Parathyroid adenoma (tissue), 2 donors: ENCODE results near the gene DHX35.

Experiments
- H2AFZ ChIP-seq: fragments of 300-600 bp; sonication (generic); one replicate; pipeline ENCODE4 v1.7.0; 2017; ENCODE audit warnings: antibody characterized with exemption, mild to moderate bottlenecking
- H3K27ac ChIP-seq: fragments of 300-600 bp; sonication (generic); one replicate; pipeline ENCODE4 v1.7.0; 2017
- H3K27me3 ChIP-seq: fragments of 300-600 bp; sonication (generic); one replicate; pipeline ENCODE4 v1.7.0; 2017; ENCODE audit warnings: low read length; ENCODE audit not compliant: control insufficient read depth, insufficient read depth
- H3K36me3 ChIP-seq: fragments of 300-600 bp; sonication (generic); one replicate; pipeline ENCODE4 v1.7.0; 2017; ENCODE audit warnings: low read length; ENCODE audit not compliant: control insufficient read depth, insufficient read depth
- H3K4me1 ChIP-seq: fragments of 300-600 bp; sonication (generic); one replicate; pipeline ENCODE4 v1.7.0; 2017; ENCODE audit warnings: control low read depth
- H3K4me2 ChIP-seq: fragments of 300-600 bp; sonication (generic); one replicate; pipeline ENCODE4 v1.7.0; 2017; ENCODE audit warnings: low read length
- H3K4me3 ChIP-seq: fragments of 300-600 bp; sonication (generic); one replicate; pipeline ENCODE4 v1.7.0; 2017; ENCODE audit warnings: low read depth, low read length
- H3K79me2 ChIP-seq: fragments of 300-600 bp; sonication (generic); one replicate; pipeline ENCODE4 v1.7.0; 2017; ENCODE audit warnings: control low read depth
- H3K9ac ChIP-seq: fragments of 300-600 bp; sonication (generic); one replicate; pipeline ENCODE4 v1.7.0; 2017; ENCODE audit warnings: mild to moderate bottlenecking
- H3K9me3 ChIP-seq: fragments of 300-600 bp; sonication (generic); one replicate; pipeline ENCODE4 v1.7.0; 2017; ENCODE audit warnings: low read length; ENCODE audit not compliant: control insufficient read depth
- CTCF ChIP-seq: fragments of 300-600 bp; sonication (generic); IDR thresholded peaks from one replicate; pipeline ENCODE4 v1.7.0; 2017; ENCODE audit warnings: antibody characterized with exemption, mild to moderate bottlenecking
- donor health status: primary hyperparathyroidism.

Gene DHX35

GRCh38 chr20:38997622-38998021, 35.5 kb downstream of the DHX35 start:
- Histone ChIP-seq H3K27me3 (no peaks in the 10 kb centered on the region), H3K36me3 (no peaks in the 10 kb centered on the region), H3K9ac (no peak overlapping the region), H3K27ac (no peak overlapping the region), H3K4me3 (no peak overlapping the region), H3K79me2 (no peaks in the 10 kb centered on the region), H3K4me1 (peaks cover 3% of the 10 kb centered on the region), H2AFZ (no peak overlapping the region), H3K9me3 (no peaks in the 10 kb centered on the region), H3K4me2 (no peak overlapping the region)
- no peak for TF ChIP-seq CTCF

DNA sequence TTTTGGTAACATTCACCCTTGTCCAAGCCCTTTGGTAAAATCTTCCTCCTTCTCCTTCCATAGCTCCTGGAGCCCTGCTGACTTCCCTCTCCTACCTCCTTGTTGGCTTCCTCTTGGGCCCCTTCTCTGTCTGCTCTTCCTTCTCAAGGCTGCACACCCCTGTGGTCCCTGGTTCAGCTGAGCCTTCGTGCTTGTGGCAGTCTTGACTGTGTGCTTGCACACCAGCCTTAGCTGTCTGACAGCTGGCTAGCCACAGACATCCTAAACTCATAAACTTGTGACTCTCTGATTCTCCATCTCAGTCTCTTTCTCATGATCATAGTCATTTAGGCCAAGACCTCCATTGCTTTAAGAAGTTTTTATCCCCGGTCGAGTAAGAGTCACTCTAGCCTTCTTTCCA, 37.1 kb downstream of the DHX35 start:
- no peaks in the 10 kb centered on the region for H3K36me3 ChIP-seq
- H3K4me2 ChIP-seq, result no peak overlapping the region
- no peak overlapping the region for H3K4me3 ChIP-seq
- H3K27me3 ChIP-seq, result no peaks in the 10 kb centered on the region
- no peak overlapping the region for H3K9ac ChIP-seq
- H3K4me1 ChIP-seq, result peaks cover 3% of the 10 kb centered on the region
- H2AFZ ChIP-seq, result no peak overlapping the region
- no peaks in the 10 kb centered on the region for H3K9me3 ChIP-seq
- no peaks in the 10 kb centered on the region for H3K79me2 ChIP-seq
- H3K27ac ChIP-seq, result no peak overlapping the region
- TF ChIP-seq CTCF, result no peak

- H3K79me2 ChIP-seq, result no peaks in the 10 kb centered on the region
- H2AFZ ChIP-seq, result no peak overlapping the region
- no peaks in the 10 kb centered on the region for H3K27me3 ChIP-seq
- H3K36me3 ChIP-seq, result no peaks in the 10 kb centered on the region
- no peak for TF ChIP-seq CTCF
- peaks cover 3% of the 10 kb centered on the region for H3K4me1 ChIP-seq
- H3K9me3 ChIP-seq, result no peaks in the 10 kb centered on the region
- H3K4me2 ChIP-seq, result no peak overlapping the region
- H3K27ac ChIP-seq, result no peak overlapping the region
- H3K4me3 ChIP-seq, result no peak overlapping the region
- H3K9ac ChIP-seq, result no peak overlapping the region
Observed at GRCh38 chr20:38999965-39000910, 38.1 kb downstream of the DHX35 start.

DNA sequence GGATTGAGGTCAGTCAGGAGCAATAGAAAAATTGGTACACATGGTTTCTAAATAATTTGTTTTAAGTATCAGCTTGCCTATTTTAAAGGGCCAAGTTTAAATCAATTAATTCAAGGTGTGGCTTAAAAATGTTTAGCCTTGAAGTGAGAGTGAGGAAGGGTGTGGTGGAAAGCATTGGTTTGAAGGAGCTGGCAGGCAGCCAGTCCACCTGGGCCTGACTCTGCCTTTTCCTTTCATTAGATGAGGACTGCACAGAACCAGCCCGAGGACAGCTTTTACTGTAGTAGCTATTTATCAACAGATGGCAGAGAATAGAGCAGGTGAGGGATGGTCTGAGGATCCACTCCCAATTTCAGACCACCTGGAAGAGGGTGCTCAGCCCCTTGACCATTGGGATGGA, 42.4 kb downstream of the DHX35 start:
- H3K9me3 ChIP-seq, result no peaks in the 10 kb centered on the region
- no peak overlapping the region for H3K9ac ChIP-seq
- H3K27ac ChIP-seq, result no peak overlapping the region
- H3K36me3 ChIP-seq, result no peaks in the 10 kb centered on the region
- H3K27me3 ChIP-seq, result no peaks in the 10 kb centered on the region
- no peaks in the 10 kb centered on the region for H3K79me2 ChIP-seq
- no peak for TF ChIP-seq CTCF
- no peak overlapping the region for H3K4me3 ChIP-seq
- peaks cover 9% of the 10 kb centered on the region for H3K4me1 ChIP-seq
- no peak overlapping the region for H2AFZ ChIP-seq
- H3K4me2 ChIP-seq, result no peak overlapping the region

DNA sequence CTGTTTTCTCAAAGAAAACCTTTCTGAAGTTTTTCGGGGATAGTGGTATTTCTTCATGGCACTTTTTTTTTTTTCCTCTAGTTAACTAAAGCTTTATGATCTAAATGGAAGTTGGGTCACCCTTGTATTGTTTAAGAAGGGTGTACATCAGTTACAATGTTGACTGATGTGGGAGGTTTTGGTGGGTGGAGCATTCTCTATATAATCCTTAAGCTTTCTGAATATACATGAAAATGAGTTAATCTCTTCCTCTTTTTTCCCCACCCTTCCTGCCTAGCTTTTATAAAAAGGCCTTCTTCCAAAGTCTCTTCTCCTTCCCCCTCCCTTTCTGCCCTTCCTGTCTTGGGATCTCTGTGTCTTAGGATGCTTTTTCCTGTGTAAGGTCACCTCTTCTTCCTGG, 47.2 kb downstream of the DHX35 start:
- no peak overlapping the region for H3K4me3 ChIP-seq
- H3K27ac ChIP-seq, result no peak overlapping the region
- H3K4me1 ChIP-seq, result peaks cover 6% of the 10 kb centered on the region
- H3K79me2 ChIP-seq, result no peaks in the 10 kb centered on the region
- no peaks in the 10 kb centered on the region for H3K9me3 ChIP-seq
- H3K4me2 ChIP-seq, result no peak overlapping the region
- no peaks in the 10 kb centered on the region for H3K36me3 ChIP-seq
- H3K9ac ChIP-seq, result no peak overlapping the region
- TF ChIP-seq CTCF, result no peak
- H2AFZ ChIP-seq, result no peak overlapping the region
- H3K27me3 ChIP-seq, result no peaks in the 10 kb centered on the region
